Stimulated activated CD4-positive, alpha-beta T cell treated with anti-CD3 and anti-CD28 coated beads, Interleukin-1b, Interleukin-23, amount 100 ng/mL, for 1 hour (primary cell): ENCODE results near the gene PBX2.

ENCODE experiments used
- DNase-seq, 2 donors: peaks; one replicate each; pipeline ENCODE4 v3.0.0-alpha.2; 2020; ENCODE audit warnings: low read depth in 2 of 2

PBX2 gene

GRCh38 chr6:32173051-32173727 lies 16.8 kb downstream of the PBX2 start:
- no peak for DNase-seq

- DNase-seq: no peak
Measured at GRCh38 chr6:32171234-32171633, 18.8 kb downstream of the PBX2 start.

GRCh38 chr6:32170294-32170693 lies 19.7 kb downstream of the PBX2 start:
- no peak for DNase-seq

- no peak for DNase-seq
Measured at GRCh38 chr6:32168807-32169591, 21.0 kb downstream of the PBX2 start.

- no peak for DNase-seq
Measured at GRCh38 chr6:32168350-32168749, 21.7 kb downstream of the PBX2 start.

GRCh38 chr6:32167761-32168262 lies 22.2 kb downstream of the PBX2 start:
- DNase-seq: no peak

GRCh38 chr6:32167154-32167760 lies 22.7 kb downstream of the PBX2 start:
- no peak for DNase-seq

- DNase-seq: no peak
Measured at GRCh38 chr6:32166411-32167061, 23.5 kb downstream of the PBX2 start.

GRCh38 chr6:32164295-32164694 lies 25.7 kb downstream of the PBX2 start, which contains the start of gene EGFL8:
Gene EGFL8, plus strand, starts transcription at chr6:32164595. Its CDS starts 1,571 bp downstream, at chr6:32166166.
- no peak for DNase-seq

GRCh38 chr6:32163559-32164258 lies 26.3 kb downstream of the PBX2 start:
- DNase-seq: no peak

- DNase-seq: no peak
Measured at GRCh38 chr6:32158052-32158451, 31.9 kb downstream of the PBX2 start.

- DNase-seq: no peak
Measured at GRCh38 chr6:32156891-32157290, 33.1 kb downstream of the PBX2 start.

- DNase-seq: no peak
Measured at GRCh38 chr6:32154514-32155161, 35.4 kb downstream of the PBX2 start.

GRCh38 chr6:32153564-32154513 lies 36.2 kb downstream of the PBX2 start, which contains the start of gene PPT2:
Gene PPT2, plus strand, starts transcription at chr6:32154141. Its CDS starts 454 bp downstream, at chr6:32154595.
- DNase-seq: peak; percentile 41 to 53

GRCh38 chr6:32152769-32153563 lies 37.0 kb downstream of the PBX2 start:
- DNase-seq: no peak

GRCh38 chr6:32151863-32152768 lies 37.9 kb downstream of the PBX2 start, which contains the start of gene PRRT1:
Gene PRRT1, minus strand, starts transcription at chr6:32151939. Its CDS starts 112 bp downstream, at chr6:32151827.
- DNase-seq: no peak

GRCh38 chr6:32151181-32151862 lies 38.7 kb downstream of the PBX2 start:
- no peak for DNase-seq
